ENCODE data around the gene SCNN1A.

DNA sequence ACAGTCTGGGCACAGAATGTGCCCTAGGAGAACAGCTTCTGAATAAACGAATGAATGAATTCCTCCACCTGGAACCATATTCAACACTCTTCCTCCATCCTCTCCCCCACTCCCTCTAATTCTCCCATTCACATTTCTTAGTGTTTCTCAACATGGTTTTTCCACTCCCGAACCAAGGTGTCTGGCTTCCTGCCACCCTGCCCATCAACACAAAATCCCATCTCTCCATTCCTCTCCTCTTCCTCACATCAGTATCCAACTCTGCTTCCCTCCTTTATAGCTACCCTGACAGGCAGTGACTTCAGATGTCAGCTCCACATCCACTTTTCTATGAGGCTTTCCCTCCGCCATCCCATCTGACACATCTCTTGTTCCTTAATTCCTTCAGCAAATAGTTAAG is 36.4 kb downstream of the SCNN1A start:
- no peak for TF ChIP-seq CTCF (IDR thresholded peaks at IDR 0.05)
- TF ChIP-seq POLR2A (IDR thresholded peaks at IDR 0.05): no peak

Measured in adrenal gland (tissue), 5 donors.